Lung (tissue), 12 donors: ENCODE measurements around the gene RTP2. TPM values are rescaled to one million over a fixed set of nuclear protein-coding genes. Genes with fewer than 3 reads are reported as not detected.

Experiments
- ATAC-seq: fragments of 200-7000 bp; cut with Tn5 transposase; one replicate; pipeline ENCODE4 v1.9.1; 2020; ENCODE audit warnings: moderate number of reproducible peaks; ENCODE audit not compliant: insufficient read depth, low FRiP score
- DNase-seq, 3 donors: peaks; one replicate each; pipeline ENCODE4 v3.0.0-alpha.2; 2013 to 2017
- H3K27ac ChIP-seq, 2 donors: one replicate each; pipeline ENCODE4 v1.5.1; 2013; ENCODE audit warnings: mild to moderate bottlenecking in 2 of 2, moderate library complexity in 2 of 2, control low read depth in 1 of 2, inconsistent platforms in 1 of 2, low read depth in 1 of 2, low read length in 1 of 2
- H3K27me3 ChIP-seq, 3 donors: one replicate each; pipeline ENCODE4 v1.5.1; 2013; ENCODE audit warnings: low read length in 2 of 3; ENCODE audit not compliant: control insufficient read depth in 3 of 3, insufficient read depth in 3 of 3
- H3K36me3 ChIP-seq, 4 donors: one replicate each; pipeline ENCODE4 v1.5.1; 2013; ENCODE audit warnings: low read length in 4 of 4, mild to moderate bottlenecking in 1 of 4, moderate library complexity in 1 of 4; ENCODE audit not compliant: control insufficient read depth in 4 of 4, insufficient read depth in 4 of 4
- H3K4me1 ChIP-seq, 5 donors: one replicate each; pipeline ENCODE4 v1.5.1; 2013; ENCODE audit warnings: low read length in 5 of 5, mild to moderate bottlenecking in 2 of 5, moderate library complexity in 1 of 5; ENCODE audit not compliant: control insufficient read depth in 5 of 5, insufficient read depth in 5 of 5
- H3K4me3 ChIP-seq: one replicate; pipeline ENCODE4 v1.5.1; 2013; ENCODE audit warnings: mild to moderate bottlenecking, control low read depth, moderate library complexity
- H3K9ac ChIP-seq, 2 donors: one replicate each; pipeline ENCODE4 v1.5.1; 2013; ENCODE audit warnings: low read length in 2 of 2, control low read depth in 1 of 2; ENCODE audit not compliant: insufficient read depth in 1 of 2
- H3K9me3 ChIP-seq, 4 donors: one replicate each; pipeline ENCODE4 v1.5.1; 2013; ENCODE audit warnings: low read length in 3 of 4, mild to moderate bottlenecking in 1 of 4, moderate library complexity in 1 of 4; ENCODE audit not compliant: control insufficient read depth in 4 of 4, insufficient read depth in 3 of 4
- CTCF ChIP-seq: IDR thresholded peaks from 2 replicates; pipeline ENCODE4 v1.5.1; 2012; ENCODE audit warnings: mild to moderate bottlenecking; ENCODE audit errors: control extremely low read depth, extremely low read depth
- WGBS, 2 donors: extraction: QIAGEN DNeasy Blood & Tissue Kit; methylation state at CpG; one replicate each; pipeline ENCODE4 v1.1.7; 2013; 5-methylcytosine and 5-hydroxymethylcytosine counted together
- polyA plus RNA-seq, 2 donors: library from polyadenylated mRNA; stranded (reverse); fragments of 200-250 nt; gene quantifications; one replicate each; pipeline ENCODE4 v1.2.1, GENCODE V29; 2013
- total RNA-seq, 2 donors: library from RNA; depleted of rRNA in 1 of 2; stranded (reverse); fragments of >200 nt in 1 of 2; gene quantifications; one replicate each; pipeline ENCODE4 v1.2.1, GENCODE V29; 2014 to 2021
- donor health status: control.
- donor health status: control.
- donor health status: Bipolar disorder and iron deficiency.
- donor health status: healthy.
- donor health status: DM: yes; HTN: yes; CAD: no.

RTP2 gene
- total and polyA plus RNA-seq, 4 donors, result not detected

GRCh38 chr3:187717572-187717971 is 15.2 kb upstream of the RTP2 start:
- ATAC-seq (no peak), DNase-seq (no peak)
- H3K27ac ChIP-seq, result no peak overlapping the region
- H3K4me3 ChIP-seq, result no peak overlapping the region
- H3K9me3 ChIP-seq, result no peaks in the 10 kb centered on the region
- H3K36me3 ChIP-seq, result peaks cover 4 to 16% (median 5%) of the 10 kb centered on the region in 4 donors
- 68 to 78% methylated on average over 1 of the region's 1 CpG for WGBS, 2 donors
- H3K4me1 ChIP-seq, result peaks cover 0 to 5% (median 0%) of the 10 kb centered on the region in 5 donors
- H3K9ac ChIP-seq, result no peak overlapping the region
- TF ChIP-seq CTCF, result no peak
- H3K27me3 ChIP-seq, result no peaks in the 10 kb centered on the region

GRCh38 chr3:187714404-187714979 is 12.1 kb upstream of the RTP2 start:
- Histone ChIP-seq H3K27me3 (no peaks in the 10 kb centered on the region), H3K9ac (no peak overlapping the region), H3K36me3 (no peaks in the 10 kb centered on the region), H3K9me3 (no peaks in the 10 kb centered on the region), H3K27ac (no peak overlapping the region), H3K4me3 (no peak overlapping the region), H3K4me1 (no peaks in the 10 kb centered on the region)
- peak; percentile 97 for TF ChIP-seq CTCF
- DNase-seq (peak; percentile 71 to 78 (median 73)), ATAC-seq (peak; percentile 77)
- WGBS, 2 donors, result 20 to 37% methylated on average over 4 of the region's 4 CpGs

- Histone ChIP-seq H3K4me1 (no peaks in the 10 kb centered on the region), H3K27me3 (no peaks in the 10 kb centered on the region), H3K9me3 (no peaks in the 10 kb centered on the region), H3K4me3 (no peak overlapping the region), H3K36me3 (no peaks in the 10 kb centered on the region), H3K27ac (no peak overlapping the region), H3K9ac (no peak overlapping the region)
- DNase-seq (no peak), ATAC-seq (no peak)
- TF ChIP-seq CTCF, result no peak
- WGBS, 2 donors, result 75 to 87% methylated on average over 2 of the region's 2 CpGs
Measured at GRCh38 chr3:187713504-187713903, 11.1 kb upstream of the RTP2 start.

GRCh38 chr3:187709155-187709554 is 6.8 kb upstream of the RTP2 start:
- no peaks in the 10 kb centered on the region for H3K4me1 ChIP-seq
- no peak overlapping the region for H3K9ac ChIP-seq
- H3K9me3 ChIP-seq, result no peaks in the 10 kb centered on the region
- H3K4me3 ChIP-seq, result no peak overlapping the region
- DNase-seq, result no peak
- no peak overlapping the region for H3K27ac ChIP-seq
- WGBS, 2 donors, result 88 to 89% methylated on average over 4 of the region's 4 CpGs
- H3K36me3 ChIP-seq, result no peaks in the 10 kb centered on the region
- H3K27me3 ChIP-seq, result no peaks in the 10 kb centered on the region
- ATAC-seq, result no peak
- no peak for TF ChIP-seq CTCF
